ENCODE data around the gene BRAP. TPM values are rescaled to one million over a fixed set of nuclear protein-coding genes. Genes with fewer than 3 reads are reported as not detected.
"Not testable (repeated sequence)": the region's sequence is repeated elsewhere in the genome, so short reads cannot be mapped to it uniquely, and the experiment has no call there.

Gene BRAP, protein sequence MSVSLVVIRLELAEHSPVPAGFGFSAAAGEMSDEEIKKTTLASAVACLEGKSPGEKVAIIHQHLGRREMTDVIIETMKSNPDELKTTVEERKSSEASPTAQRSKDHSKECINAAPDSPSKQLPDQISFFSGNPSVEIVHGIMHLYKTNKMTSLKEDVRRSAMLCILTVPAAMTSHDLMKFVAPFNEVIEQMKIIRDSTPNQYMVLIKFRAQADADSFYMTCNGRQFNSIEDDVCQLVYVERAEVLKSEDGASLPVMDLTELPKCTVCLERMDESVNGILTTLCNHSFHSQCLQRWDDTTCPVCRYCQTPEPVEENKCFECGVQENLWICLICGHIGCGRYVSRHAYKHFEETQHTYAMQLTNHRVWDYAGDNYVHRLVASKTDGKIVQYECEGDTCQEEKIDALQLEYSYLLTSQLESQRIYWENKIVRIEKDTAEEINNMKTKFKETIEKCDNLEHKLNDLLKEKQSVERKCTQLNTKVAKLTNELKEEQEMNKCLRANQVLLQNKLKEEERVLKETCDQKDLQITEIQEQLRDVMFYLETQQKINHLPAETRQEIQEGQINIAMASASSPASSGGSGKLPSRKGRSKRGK
- total RNA-seq = 17.0 and 21.1 TPM in 2 replicates

DNA sequence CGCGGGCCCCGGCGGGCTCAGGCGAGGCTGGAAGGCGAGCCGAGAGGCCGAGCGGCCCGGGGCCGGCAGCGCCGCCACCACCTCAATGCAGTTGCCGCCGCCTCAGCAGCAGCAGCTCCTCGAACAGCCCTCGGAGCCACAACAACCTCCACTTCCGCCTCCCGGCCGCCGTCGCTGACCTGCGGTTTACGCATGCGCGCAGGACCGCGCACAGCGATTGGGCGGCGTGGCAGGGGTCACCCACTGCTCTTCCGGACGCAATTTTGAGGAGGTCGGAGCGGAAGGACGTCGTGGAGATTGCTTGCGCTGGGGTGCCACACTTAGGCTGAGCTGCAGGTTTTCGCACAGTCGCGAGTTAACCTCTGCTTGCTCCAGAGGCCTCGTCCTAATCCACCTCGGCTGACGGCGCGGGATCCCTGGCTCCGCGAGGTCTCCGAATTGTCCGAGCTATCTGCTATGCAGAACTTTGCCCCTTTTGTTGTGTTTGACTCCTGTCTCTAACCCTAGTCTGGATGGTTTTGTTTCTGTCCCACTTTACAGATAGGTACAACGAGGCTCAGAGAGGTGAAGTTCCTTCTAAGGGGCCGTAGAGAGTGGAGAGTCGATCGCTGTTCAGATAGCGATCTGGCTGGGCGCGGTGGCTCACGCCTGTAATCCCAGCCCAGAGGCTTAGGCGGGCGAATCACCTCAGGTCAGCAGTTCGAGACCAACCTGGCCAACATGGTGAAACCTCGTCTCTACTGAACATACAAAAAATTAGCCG is at the start of gene BRAP, which contains the start of gene ACAD10:
Gene BRAP (minus strand): TSS at position 146 of the 763 bp plus-strand sequence. CDS start 164 bp downstream, outside the sequence.
Gene ACAD10 (plus strand): TSS at position 243 of the 763 bp plus-strand sequence. CDS start 6,657 bp downstream, outside the sequence.
- peak; percentile 72 for DNase-seq (ENCODE audit: low read depth, low spot score)

DNA sequence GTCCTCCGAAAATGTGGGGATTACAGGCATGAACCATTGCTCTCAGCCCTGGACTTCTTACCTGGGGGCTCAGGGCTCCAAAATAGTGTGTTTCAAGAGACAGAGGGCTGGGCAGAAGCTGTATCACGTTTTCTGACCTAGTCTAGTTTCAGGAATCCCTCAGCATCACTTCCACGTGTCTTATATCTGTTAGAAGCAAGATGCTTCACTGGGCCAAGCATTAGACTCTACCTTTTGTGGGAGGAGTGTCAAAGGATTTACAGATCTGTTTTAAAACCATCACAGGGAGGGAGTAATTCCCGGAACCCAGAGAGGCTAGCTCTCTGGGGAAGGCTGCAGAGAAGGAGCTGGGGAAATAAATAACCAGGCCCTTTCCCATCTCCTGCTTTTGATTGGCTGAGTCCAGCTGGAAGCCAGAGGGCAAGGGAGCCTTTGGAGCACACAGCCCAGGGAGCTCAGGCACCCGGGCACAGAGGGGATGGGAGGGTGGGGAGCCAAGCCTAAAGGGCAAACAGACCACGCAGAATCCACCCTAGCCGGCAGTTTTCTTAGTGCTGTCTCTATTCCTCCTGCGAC is 47.7 kb upstream of the BRAP start:
- DNase-seq (ENCODE audit: low read depth, low spot score) = no peak

DNA sequence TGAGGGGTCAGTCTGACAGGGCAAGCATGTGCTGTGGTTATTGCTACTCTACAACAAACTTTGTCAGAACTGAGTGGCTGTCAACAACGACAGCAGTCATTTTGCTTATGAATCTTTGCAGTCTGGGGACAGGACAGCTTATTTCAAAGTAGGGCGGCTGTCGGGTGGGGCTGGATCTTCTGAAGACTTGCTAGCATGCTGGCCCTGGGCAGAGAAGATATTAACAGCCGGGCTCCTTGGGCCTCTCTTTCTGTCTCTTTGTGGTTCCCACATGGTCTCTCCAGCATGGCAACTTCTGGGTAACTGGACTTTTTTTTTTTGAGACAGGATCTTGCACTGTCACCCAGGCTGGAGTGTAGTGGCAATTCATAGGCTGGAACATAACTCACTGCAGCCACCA is 47.0 kb upstream of the BRAP start:
- DNase-seq (ENCODE audit: low read depth, low spot score) = no peak

DNA sequence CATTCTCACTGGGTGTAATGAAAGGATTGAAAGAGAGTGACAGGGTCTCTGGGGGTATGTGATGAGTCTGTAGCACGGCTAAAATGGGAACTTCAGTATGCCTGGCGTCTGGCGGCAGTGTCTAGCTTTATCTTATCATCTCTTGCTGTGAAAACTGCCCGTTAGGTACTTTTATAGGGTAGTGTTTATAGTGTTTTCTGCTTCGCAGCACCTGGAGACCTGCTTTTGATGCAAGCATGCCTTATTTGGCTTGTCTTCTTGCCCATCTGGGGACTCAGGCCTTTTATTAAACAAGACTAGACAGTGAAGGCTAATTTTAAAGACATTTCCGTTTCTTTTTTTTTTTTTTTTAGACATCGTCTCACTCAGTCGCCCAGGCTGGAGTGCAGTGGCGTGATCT is 44.7 kb upstream of the BRAP start:
- no peak for DNase-seq (ENCODE audit: low read depth, low spot score)

DNA sequence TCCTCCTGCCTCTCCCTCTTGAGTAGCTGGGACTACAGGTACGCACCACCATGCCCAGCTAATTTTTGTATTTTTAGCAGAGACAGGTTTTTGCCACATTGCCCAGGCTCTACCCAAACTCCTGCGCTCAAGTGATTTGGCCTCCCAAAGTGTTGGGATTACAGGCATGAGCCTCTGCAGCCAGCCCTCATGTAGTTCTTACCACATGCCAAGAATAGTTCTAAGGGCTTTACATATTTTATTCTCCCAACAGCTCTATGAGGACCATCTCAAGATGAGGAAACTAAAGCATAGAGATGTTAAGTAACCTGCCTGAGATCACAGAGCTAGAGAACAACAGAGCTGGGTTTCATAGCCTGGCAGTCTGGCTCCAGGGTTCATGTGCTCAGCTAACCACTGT is 43.0 kb upstream of the BRAP start:
- no peak for DNase-seq (ENCODE audit: low read depth, low spot score)

DNA sequence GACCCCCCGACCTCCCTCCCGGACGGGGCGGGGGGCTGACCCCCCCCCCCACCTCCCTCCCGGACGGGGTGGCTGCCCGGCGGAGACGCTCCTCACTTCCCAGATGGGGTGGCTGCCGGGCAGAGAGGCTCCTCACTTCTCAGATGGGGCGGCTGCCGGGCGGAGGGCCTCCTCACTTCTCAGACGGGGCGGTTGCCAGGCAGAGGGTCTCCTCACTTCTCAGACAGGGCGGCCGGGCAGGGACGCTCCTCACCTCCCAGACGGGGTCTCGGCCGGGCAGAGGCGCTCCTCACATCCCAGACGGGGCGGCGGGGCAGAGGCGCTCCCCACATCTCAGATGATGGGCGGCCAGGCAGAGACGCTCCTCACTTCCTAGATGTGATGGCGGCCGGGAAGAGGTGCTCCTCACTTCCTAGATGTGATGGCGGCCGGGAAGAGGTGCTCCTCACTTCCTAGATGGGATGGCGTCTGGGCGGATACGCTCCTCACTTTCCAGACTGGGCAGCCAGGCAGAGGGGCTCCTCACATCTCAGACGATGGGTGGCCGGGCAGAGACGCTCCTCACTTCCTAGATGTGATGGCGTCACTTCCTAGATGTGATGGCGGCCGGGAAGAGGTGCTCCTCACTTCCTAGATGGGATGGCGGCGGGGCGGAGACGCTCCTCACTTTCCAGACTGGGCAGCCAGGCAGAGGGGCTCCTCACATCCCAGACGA is 38.0 kb upstream of the BRAP start:
- not testable (repeated sequence) for DNase-seq (ENCODE audit: low read depth, low spot score)

DNA sequence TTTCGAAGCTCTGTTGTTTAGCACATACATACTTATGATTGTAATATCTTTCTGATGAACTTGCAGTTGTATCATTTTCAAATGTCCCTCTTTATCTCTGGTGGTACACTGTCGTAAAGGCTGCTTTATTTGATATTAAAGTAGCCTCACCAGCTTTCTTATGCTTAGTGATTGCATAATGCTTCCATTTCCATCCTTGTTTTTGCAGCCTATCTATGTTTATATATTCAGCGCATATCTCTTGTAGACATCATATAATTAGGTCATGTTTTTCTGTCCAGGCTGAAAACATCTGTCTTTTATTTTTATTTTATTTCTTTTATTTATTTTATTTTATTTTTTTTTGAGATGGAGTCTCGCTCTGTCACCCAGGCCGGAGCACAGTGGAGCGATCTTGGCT is 34.7 kb upstream of the BRAP start:
- no peak for DNase-seq (ENCODE audit: low read depth, low spot score)

DNA sequence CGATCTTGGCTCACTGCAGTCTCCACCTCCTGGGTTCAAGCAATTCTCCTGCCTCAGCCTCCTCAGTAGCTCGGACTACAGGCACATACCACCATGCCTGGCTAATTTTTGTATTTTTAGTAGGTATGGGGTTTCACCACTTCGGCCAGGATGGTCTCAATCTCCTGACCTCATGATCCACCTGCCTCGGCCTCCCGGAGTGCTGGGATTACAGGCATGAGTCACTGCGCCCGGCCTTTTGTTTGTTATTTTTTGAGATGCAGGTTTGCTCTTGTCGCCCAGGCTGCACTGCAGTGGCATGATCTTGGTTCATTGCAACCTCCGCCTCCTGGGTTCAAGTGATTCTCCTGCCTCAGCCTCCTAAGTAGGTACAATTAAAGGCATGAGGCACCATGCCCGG is 33.6 kb upstream of the BRAP start:
- DNase-seq (ENCODE audit: low read depth, low spot score) = not testable (repeated sequence)

DNA sequence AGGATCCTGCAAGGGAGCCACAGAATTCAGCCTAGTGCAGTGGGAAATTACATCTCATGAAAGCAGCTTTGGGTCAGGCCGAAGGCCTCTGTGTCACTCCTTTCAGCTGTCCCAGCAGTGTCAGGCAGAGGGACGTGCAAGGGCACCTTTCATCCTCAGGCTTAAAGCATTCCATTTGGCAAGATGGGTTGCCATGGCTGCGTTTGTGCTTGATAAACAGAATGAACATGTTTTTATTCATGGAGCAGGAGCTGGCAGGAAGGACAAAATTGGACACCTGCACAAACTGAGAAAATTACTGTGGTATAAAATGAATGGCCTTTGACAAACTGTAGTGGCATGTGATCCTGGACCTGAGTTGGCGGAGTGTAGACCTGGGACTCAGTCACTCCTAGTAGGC is 29.5 kb upstream of the BRAP start:
- DNase-seq (ENCODE audit: low read depth, low spot score) = no peak

DNA sequence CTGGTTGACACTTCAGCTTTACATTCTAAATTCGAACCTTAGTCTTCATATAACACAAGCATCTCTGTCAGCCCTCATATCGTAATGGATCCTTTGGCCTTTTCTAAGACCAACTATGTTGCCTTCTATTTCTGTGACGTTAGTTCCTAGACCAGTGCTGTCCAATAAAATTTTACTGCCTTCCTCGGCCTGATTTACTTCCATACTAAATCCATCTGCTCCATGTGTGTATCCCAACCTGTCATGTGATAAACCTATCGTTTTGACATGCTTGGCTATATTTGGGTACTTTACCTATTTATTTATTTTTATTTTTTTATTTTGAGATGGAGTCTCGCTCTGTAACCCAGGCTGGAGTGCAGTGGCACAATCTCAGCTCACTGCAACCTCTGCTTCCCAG is 20.4 kb upstream of the BRAP start:
- DNase-seq (ENCODE audit: low read depth, low spot score) = no peak

DNA sequence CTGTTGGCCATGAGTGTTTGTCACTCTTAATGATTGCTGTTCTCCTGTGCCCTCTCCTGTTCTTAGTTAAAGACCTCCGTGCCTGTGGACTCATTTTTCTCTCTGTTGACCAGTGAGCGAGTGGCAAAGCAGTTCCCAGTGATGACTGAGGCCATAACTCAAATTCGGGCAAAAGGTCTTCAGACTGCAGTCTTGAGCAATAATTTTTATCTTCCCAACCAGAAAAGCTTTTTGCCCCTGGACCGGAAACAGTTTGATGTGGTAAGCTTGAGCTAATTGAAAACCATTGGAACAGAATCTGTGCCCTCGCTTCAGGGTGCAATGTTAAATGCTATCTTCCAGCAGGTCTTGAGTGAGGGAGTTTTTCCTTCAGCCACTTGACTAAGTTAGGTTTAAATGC is 19.9 kb upstream of the BRAP start:
- DNase-seq (ENCODE audit: low read depth, low spot score) = no peak

DNA sequence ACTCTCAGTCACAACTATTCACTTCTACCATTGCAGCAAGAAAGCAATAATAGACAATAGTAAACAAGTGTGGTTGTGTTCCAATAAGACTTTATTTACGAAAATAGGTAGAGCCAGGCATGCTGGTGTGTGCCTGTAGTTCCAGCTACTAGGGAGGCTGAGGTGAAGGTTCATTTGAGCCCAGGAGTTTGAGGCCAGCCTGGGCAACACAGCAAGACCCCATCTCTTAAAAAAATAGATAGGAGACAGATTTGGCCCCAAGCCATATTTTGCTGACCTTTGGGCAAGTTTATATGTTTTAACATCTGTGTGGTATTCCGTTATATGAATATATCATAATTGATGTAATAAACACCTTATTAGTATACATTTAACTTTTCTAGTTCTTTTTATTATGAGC is 14.2 kb upstream of the BRAP start:
- DNase-seq (ENCODE audit: low read depth, low spot score) = no peak

DNA sequence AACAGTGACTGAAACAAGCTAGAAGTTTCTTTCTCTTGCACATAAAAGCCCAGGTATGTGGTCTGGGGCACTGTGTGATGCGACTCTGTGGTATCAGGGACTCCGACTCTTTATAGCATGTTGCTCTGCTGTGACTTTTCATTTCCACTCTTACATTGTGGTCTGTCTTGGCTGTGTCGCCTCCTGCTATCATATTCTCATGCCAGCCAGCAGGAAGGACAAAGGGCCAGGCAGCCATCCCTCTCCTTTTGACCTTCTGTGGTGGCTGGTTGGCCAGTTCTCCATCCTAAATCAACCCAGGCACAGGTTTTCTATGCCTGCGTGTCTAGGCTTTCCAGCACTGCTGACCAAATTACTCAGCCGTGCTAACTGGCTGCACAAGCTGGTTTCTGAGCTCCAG is 8.1 kb upstream of the BRAP start:
- DNase-seq (ENCODE audit: low read depth, low spot score) = no peak

DNA sequence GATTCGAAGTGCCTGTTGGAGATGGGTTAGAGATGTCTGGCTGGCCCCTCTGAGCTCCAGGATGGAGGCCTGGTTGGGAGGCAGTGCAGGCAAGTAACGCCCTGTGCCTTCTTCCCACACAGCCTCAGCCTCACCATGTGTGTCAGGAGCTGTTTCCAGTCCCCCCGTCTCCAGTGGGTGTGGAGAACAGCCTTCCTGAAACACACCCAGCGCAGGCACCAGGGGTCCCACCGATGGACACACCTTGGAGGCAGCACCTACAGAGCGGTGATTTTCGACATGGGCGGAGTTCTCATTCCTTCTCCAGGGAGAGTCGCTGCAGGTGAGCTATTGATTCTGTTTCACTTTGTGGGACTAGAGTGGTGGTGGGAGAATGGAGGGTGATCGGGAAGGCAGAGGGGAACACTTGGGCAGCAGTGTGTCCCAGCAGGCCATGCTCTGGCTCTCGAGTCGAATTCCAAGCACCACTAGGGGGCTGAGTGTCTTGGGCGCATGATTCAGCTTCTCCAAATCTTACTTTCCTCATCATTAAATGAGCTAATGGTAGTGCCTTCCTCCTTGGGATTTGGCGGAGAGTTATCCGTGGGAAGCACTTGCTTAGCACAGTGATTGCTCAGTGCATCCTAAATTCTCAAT is 6.9 kb upstream of the BRAP start:
- no peak for DNase-seq (ENCODE audit: low read depth, low spot score)

DNA sequence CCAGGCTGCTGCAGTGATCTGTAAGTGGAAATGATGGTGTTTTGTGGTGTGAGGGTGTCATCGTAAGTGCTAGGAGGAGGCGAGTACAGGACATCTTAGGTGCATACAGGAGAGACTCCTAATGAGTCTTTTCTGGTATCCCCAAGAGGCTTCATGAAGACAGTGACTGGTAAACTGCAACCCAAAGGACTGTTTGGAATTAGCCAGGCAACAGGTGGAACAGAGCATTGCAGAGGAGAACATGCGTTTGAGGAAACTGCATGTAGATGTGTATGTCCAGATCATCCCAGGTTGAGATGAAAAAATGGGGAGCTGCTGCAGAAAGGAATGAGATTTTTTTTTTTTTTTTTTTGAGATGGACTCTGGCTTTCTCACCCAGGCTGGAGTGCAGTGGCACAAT is 5.5 kb upstream of the BRAP start:
- no peak for DNase-seq (ENCODE audit: low read depth, low spot score)

DNA sequence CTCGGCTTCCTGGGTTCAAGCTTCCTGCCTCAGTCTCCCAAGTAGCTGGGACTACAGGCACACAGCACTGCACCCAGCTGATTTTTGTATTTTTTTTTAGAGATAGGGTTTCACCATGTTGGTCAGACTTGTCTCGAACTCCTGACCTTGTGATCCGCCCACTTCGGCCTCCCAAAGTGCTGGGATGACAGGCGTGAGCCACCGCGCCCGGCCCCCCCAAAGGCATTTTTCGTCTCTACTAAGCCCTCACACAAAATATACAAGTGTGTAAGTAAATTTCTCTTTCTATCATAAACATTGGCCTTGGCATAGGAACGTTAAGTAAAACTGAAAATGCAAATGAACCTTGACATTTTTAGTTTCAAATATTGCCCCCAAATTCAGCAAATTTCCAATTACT is 2.2 kb upstream of the BRAP start:
- DNase-seq (ENCODE audit: low read depth, low spot score) = no peak

DNA sequence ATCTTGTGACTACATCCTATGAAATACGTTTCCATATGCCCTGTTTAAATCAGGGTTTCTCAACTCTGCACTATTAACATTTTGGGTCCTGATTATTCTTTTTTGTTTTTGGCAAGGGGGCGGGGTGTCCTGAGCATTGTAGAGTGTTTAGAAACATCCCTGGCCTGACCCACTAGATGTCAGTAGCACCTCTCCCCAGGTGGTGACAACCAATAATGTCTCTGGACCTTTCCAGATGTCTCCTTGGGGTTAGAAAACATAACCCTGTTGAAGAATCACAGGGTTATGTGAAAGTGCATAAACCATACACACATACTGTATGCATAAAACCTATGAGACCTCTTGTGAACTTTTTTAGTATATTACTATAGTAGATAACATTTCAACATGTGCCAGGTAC is 1.5 kb upstream of the BRAP start:
- no peak for DNase-seq (ENCODE audit: low read depth, low spot score)

DNA sequence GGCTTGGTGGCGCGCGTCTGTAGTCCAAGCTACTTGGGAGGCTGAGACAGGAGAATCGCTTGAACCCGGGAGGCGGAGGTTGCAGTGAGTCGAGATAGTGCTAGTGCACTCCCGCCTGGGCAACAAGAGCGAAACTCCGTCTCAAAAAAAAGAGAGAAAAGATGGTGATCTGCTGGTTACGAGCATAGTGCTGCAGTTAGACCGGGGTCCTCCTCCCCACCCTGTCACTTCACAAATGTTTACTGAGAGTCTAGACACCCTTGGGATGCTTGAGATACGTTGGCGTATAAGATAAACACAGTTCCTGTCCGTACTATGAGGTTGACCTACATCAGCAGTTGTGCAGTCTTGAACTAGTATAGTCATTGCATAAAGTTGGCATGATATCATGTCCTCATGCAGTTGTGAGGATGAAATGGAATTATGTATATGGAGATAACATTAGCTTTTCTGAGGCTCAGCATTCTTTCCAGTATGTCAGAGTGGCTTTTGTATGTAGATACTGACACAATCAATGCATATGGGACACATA is 884 bp upstream of the BRAP start:
- no peak for DNase-seq (ENCODE audit: low read depth, low spot score)

DNA sequence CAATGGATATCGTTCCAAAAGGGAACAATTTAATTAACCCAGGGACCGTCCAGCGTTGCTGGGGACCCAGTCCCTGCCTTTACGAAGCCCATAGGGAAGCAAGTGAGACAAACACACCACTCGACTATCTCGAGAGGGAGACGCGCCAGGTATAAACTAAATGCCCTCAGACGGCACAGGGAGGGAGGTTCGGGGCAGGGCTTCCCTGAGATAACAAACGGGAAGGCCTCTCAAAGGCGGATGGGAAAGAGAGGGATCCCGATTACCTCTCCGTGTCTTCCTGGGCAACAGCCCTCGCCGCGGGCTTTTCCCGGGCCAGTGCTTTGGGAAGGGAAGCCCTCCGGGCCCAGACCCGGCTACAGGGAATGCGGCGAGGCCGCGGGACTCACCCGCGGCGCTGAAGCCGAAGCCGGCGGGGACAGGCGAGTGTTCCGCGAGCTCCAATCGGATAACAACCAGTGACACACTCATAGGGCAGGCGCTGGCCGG is 390 bp downstream of the BRAP start:
- no peak for DNase-seq (ENCODE audit: low read depth, low spot score)

DNA sequence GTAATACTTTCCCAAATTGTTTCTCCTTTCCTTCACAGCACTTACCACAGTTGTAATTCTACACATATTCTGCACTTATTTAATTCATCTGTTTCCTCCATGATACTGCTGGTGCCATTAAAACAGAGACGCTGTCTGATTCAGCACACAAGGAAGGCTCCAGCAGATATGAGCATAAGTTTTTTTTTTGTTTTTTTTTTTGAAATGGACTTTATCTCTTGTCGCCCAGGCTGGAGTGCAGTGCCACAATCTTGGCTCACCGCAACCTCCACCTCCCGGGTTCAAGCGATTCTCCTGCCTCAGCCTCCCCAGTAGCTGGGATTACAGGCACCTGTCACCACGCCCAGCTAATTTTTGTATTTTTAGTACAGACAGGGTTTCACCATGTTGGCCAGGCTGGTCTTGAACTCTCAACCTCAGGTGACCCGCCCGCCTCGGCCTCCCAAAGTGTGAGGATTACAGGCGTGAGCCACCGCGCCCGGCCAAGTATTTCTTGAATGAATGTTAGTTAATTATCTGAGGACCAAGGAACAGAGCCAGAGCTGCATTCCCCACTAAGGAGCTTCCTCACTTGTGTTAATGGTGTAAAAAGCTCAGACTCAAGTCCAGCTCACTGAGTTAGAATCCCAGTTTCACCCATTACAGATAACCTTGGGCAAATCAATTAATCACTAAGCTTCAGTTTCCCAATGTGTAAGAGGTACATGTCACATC is 1.1 kb downstream of the BRAP start:
- not testable (repeated sequence) for DNase-seq (ENCODE audit: low read depth, low spot score)
